ENCODE measurements around the gene RUBCN.
"Not testable (repeated sequence)": the region's sequence is repeated elsewhere in the genome, so short reads cannot be mapped to it uniquely, and the experiment has no call there.

RUBCN gene

DNA sequence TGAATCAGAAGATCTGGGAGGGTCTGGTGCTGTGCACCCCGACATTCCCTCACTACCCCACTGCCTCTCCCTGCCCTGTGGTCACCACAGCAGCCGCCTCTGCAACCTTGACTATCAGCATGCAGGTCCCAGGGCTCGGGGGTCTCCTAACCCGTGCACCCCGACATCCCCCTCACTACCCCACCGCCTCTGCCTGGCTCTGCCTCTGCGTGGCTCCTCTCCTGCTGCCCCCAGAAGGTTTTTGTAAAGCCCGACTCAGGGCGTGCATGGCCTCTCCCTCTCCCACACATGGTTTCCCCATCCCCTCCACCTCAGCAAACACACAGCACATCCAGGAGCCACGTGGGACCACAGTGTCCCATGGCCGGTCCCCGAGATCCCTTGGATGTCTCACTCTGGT, 79.7 kb downstream of the RUBCN start:
- H3K27ac ChIP-seq = not testable (repeated sequence)

DNA sequence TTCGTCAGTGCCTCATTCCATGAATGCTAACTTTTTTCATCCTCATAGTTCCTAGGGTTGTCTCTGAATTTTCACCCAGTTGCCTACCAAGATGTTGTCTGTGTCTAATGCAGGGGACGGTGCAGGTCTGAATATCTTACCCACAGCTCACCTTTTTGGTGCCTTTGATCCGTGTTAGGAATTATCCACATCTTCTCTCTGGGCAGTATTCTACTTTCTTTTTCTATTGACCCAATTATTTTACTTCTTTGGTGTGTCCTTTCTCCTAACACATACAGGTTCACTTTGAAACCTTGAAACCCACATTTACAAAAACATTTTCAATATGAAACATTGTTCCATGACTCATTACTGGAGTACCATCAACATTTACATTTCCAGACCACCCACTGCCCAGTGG, 80.6 kb downstream of the RUBCN start:
- H3K27ac ChIP-seq = not testable (repeated sequence)

DNA sequence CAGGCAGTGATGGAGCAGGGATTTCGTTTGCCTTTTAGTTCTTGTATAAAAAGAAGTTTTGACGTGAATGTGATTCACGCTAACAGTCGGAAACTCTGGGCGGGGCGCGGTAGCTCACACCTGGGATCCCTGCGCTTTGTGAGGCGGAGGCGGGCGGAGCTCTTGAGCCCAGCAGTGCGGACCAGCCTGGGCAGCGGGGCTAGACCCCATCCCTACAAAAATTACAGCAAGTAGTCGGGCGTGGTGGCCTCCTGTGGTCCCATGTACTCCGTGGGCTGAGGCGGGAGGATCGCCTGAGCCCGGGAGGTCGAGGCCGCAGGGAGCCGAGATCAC, 81.7 kb downstream of the RUBCN start:
- H3K27ac ChIP-seq = not testable (repeated sequence)

DNA sequence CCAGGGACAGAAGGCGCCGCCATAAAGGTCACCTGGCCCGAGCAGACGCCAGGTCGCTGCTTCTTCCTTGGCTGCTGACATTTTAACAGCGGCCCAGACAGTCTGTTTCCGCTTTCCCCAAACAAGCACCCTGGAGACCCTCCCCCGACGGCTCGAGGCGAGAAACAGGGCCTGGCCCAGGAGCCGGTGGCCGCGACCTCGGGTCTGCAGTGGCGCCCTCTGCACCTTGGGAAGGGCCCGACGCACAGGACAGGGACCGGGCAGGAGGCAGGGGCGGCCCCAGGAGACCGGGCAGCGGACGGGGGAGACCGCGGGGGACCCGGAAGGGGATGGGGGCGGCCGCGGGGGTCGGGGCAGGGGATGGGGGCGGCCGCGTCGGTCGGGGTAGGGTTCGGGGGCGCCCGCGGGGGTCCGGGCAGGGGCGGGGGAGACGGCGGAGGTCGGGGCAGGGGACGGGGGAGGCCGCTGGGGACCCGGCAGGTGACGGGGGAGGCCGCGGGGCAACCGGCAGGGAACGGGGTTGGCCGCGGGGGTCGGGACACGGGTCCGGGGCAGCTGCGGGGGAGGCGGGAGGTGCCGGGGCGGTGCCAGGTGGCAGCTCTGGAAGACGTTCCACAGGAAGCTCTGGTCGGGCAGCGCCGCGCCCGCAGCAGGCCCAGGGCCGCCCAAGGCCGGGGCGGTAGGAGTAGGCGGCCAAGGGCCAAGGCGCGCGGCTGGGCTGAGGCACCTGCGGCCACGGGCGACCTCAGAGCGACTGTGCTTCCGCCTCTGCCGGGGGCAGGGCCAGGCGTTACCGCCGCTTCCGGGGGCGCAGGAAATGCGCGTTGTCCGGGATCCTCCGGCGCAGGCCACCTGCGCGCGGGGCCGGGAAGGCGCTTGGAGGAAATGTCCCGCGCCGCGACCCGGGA, 82.4 kb downstream of the RUBCN start:
- H3K27ac ChIP-seq = not testable (repeated sequence)

DNA sequence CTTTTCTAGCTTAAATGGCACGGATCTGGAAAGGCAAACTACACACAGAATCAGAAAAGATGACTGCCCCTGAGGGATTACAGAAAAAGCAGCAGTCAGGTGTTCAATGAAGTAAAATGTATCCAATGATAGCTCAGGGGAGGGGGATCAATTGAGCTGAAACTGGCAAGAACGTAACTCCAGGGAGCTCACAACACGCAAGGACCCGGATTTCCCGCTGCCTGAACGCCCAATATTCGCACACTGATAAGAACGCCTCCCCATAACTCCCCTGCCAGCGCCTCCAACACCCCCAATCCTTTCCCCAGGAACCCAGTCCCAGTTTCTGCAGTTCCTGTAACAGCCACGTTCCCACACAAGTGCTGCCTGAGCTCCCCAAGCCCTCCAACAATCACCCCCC, 83.8 kb downstream of the RUBCN start:
- not testable (repeated sequence) for H3K27ac ChIP-seq

DNA sequence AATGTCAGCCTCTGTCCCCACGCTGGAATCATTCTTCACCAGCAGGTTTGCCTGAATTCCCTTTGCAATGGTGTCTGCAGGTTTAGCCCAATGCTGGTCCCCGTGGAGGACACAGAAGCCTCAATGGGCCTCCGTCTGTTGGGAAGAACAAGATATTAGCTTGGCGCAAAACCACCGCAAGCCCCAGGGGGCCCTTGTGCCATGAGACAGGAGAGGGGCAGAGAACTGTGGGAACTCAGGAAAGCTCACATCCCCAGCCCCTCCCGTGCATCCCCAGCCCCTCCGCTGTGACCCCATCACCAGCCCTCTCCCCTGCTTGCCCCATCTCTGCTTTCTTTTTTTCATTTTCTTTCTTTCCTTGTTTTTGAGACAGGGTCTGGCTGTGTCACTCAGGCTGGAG, 89.1 kb downstream of the RUBCN start:
- H3K27ac ChIP-seq = not testable (repeated sequence)

DNA sequence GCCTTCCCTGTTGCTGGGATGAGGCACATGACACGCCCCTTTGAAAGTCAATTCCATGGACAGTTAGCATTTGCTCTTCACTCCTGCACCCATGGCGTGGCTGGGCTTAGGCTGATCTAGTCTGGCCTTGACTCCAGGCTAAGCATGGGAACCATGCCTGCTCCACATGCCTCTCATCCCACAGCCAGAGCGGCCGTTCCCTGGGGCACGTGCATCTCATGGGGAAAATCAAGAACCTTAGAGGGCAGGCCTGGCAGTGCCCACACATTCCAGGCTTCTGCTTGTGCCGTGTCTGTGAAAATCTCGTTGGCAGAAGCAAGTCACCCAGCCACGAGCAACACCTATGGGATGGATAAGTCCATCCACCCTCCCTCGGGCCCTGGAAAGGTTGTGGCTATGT, 89.5 kb downstream of the RUBCN start:
- not testable (repeated sequence) for H3K27ac ChIP-seq

DNA sequence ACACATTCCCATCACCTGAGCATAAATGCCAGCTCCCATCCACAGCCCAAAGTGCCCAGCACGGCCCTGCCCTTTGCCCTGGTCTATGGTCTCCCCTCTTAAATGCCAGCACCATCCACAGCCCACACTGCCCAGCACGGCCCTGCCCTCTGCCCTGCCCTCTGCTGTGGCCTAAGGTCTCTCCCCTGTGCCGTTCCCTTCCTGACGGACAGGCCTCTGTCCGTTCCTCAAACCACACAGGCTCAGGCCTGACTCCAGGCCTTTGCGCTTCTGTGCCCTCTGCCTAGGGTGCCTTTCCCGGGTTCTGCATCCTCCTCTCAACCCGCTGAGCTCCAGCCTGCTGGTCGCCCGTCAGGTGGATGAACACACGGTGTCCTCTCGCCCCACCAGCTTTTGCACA, 90.4 kb downstream of the RUBCN start:
- not testable (repeated sequence) for H3K27ac ChIP-seq

DNA sequence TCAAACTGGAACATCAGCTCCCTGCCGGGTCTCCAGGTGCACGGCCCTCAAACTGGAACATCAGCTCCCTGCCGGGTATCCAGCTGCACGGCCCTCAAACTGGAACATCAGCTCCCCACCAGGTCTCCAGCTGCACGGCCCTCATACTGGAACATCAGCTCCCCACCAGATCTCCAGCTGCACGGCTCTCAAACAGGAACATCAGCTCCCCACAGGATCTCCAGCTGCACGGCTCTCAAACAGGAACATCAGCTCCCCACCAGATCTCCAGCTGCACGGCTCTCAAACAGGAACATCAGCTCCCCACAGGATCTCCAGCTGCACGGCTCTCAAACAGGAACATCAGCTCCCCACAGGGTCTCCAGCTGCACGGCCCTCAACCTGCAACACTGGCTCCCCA, 99.1 kb downstream of the RUBCN start:
- H3K27ac ChIP-seq = not testable (repeated sequence)

DNA sequence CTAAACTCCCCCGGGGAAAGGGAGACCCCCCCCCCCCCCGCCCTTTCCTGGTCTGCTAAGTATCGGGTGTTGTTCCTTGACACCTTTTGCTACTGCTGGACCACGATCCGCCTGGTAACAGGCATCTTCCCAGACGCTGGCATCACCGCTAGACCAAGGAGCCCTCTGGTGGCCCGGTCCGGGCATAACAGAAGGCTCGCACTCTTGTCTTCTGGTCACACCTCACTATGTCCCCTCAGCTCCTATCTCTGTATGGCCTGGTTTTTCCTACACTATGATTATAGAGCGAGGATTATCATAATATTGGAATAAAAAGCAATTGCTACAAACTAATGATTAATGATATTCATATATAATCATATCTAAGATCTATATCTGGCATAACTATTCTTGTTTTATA, 104.7 kb downstream of the RUBCN start:
- H3K27ac ChIP-seq = not testable (repeated sequence)

DNA sequence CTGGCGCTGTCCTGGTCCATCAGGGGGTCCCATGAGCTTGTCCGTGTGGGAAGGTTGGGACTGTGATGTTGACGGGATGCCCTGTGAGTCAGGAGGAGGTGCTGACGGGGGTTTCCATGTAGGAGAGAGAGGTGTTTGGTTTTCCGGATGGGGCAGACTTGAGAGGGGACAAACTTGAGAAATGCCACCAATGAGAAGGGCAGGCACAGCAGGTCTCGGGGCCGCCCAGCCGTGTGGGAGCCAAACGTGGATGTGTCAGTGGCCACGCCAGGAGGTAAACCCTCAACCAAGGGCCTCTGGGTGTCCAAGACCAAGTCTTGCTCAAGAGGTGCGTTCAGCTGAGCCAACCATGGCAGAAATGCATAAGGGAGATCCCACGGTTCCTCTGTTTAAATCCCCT, 105.9 kb downstream of the RUBCN start:
- not testable (repeated sequence) for H3K27ac ChIP-seq

DNA sequence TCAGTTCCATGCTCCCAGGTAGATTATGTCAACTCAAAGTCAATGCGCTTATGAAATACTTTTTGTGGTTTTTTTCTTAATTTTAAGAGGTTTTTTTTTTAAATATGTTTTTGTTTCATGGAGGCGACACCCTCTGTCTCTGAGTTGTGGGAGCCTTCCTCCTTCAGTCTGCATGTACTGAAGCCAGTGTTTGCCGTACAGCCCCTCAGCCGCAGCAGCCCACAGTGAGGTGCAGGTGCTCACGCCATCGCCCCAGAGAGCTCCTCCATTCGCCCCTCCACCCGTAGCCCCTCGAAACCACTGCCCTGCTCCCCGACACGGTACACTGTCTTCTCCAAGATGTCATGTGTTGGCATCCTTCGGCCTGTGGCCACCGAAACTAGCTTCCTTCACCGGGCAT, 107.4 kb downstream of the RUBCN start:
- not testable (repeated sequence) for H3K27ac ChIP-seq

DNA sequence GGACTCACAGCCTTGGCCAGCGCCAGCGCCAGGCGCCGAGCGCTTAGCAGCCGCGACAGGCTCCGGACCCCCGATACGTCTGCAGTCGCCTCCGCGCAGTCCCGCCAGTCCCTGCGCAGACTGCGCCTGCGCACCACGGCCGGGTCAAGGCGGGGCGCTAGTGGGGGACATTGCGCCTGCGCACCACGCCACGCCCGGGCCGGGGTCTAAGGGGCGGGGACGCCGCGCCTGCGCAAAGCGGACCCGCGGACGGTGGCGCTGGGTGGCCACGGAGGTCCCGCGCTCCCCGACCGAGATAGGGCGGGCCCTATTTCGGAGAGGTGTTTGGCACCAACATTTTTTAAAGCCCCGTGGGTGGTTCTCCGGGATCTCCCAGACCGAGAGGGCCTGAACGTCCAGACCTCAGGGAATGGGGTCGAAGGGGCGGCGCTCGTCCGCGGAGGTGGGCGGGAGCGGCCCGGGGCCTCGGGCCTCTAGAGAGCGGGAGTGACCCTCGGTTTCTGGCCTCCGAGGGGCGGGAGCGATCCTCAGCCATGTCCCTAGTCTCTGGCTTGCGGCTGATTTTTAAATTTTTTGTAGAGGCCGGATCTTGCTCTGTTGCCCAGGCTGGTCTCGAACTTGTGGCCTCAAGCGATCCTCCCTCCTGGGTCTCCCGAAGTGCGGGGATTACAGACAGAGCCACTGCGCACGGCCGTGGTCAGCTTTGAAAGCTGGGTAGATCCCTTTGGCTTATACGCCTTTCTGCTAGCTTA, 108.8 kb downstream of the RUBCN start:
- H3K27ac ChIP-seq = peak overlapping the region; percentile 61

DNA sequence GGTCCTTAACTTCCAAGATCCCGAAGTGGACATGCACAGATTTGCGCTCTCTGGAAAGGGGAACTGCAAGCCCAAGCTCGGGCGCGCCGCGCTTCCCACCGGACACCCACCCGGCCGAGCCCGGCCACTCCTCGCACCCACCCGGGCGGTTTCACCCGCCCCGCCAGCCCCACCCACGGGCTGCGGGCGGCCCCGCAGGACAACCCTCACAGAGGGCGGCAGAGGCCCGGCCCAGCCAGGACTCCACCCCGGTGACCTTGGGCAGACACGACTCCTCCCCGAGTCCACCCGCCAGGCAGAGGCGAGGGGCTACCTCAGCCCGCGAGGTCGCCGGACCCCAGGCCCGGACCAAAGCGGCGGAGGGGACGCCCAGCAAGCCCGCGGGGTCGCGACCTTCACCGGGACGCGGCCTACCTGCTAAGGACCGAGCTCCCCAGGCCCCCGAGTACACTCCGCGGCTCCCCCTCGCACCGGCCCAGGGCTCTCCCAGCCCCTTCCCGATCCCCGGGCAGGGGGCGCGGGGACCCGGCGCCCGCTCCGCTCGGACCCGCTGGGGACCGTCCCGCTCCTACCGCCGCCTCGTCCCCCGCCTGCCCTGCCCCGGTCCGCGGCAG, 109.4 kb downstream of the RUBCN start:
- peak overlapping the region; percentile 61 for H3K27ac ChIP-seq

DNA sequence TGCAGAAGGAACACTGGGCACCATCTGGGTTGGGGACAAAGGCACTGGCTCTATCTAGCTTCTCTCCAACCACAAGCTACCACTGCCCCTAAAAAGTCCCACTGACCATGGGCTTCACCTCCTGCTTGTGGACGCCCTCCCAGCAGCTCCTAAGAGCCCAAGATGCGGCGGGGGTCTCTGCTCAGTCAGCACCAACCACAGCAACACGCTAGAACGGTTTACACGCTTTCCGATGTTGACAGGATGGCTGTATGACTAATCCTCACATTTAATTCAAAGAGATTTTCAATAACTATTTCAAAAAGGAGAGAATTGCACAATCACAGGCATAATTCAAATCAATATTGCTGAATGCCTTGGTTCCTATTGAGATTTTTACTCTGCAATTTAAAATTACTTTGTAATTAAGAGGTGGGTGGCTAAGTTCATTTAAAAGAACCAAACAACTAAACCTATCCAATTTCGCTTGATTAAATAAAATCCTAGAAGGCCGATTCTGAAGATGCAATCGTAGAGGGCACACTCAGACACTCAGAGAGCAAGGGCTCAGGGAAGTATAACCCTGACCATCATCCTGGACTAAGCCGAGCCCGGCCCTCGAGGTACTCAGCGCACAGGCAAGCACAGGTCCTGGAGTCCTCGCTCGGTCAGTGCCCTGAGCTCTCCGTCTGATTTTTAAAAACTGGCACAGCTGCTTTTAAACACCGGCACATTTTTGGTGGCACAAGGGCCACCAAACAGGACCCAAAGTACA, 110.1 kb downstream of the RUBCN start:
- H3K27ac ChIP-seq = not testable (repeated sequence)

DNA sequence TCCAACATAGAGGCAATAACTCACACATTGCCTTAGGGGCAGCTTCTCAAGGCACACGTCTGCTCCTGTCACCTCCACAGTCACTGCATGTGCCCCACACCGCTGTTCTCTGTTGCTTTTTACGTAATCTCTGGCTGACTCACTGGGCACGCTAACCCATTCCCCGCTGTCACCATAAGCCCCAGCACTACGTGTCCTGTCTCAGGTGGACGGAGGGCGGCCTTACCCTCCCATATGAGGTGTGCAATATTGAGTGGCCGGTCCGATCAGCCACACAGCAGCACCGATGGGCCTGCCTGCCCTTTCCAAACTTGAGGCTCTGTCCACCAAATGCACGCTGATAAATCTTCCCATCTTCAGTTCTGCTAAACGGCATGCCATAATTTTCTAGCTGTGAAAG, 115.2 kb downstream of the RUBCN start:
- H3K27ac ChIP-seq = not testable (repeated sequence)
